K562 (cell line): ENCODE results near the gene RABL3.

Source experiments
- AFF1 ChIP-seq, 2 experiments: fragments of 450-650 bp; IDR thresholded peaks; 2 replicates each; pipeline ENCODE4 v1.6.1; 2018; ENCODE audit warnings: mild to moderate bottlenecking in 2 of 2, low read depth in 1 of 2; ENCODE audit not compliant: partially characterized antibody in 2 of 2
- CTCF ChIP-seq, 3 experiments: IDR thresholded peaks in 2 of 3; conservative IDR thresholded peaks in 1 of 3; 2 replicates each; pipeline ENCODE4 v1.5.1; 2011 to 2012; ENCODE audit warnings: low read length in 3 of 3, mild to moderate bottlenecking in 3 of 3, control low read depth in 2 of 3, improper control_type of control experiment in 1 of 3, inconsistent platforms in 1 of 3, low read depth in 1 of 3, mixed read lengths in 1 of 3, moderate library complexity in 1 of 3; ENCODE audit not compliant: insufficient read depth in 2 of 3
- NR2C2 ChIP-seq, 2 experiments: fragments of 200-800 bp in 1 of 2; sonication (Bioruptor generic) in 1 of 2; sonication (generic) in 1 of 2; formaldehyde crosslinking in 1 of 2; IDR thresholded peaks; 2 replicates each; pipeline versions ENCODE4 v1.6.1 to v1.8.0; 2016 to 2022; ENCODE audit warnings: mild to moderate bottlenecking in 1 of 2, missing compliant biosample characterization in 1 of 2, missing genetic modification characterization in 1 of 2, missing genetic modification reagents in 1 of 2
- ZNF639 ChIP-seq, 2 experiments: fragments of 200-800 bp in 1 of 2; sonication (Bioruptor generic) in 1 of 2; sonication (generic) in 1 of 2; formaldehyde crosslinking in 1 of 2; IDR thresholded peaks in 1 of 2; conservative IDR thresholded peaks in 1 of 2; 2 replicates each; pipeline versions ENCODE4 v1.5.0 to v1.6.1; 2016 to 2020; ENCODE audit warnings: missing compliant biosample characterization in 1 of 2, missing genetic modification characterization in 1 of 2, missing genetic modification reagents in 1 of 2

GRCh38 chr3:120743556-120744195, 1.4 kb upstream of the RABL3 start:
- no peak for TF ChIP-seq ZNF639 (CRISPR knock-in tag; conservative IDR thresholded peaks at IDR 0.05 in 1 of 2, IDR thresholded peaks at IDR 0.05 in 1 of 2)
- TF ChIP-seq CTCF (IDR thresholded peaks at IDR 0.05 in 2 of 3, conservative IDR thresholded peaks at IDR 0.05 in 1 of 3; ENCODE audit: insufficient read depth in 2 of 3, low read depth in 1 of 3, low read length in 3 of 3), result no peak
- TF ChIP-seq AFF1 (IDR thresholded peaks at IDR 0.05; ENCODE audit: low read depth in 1 of 2, partially characterized antibody in 2 of 2), result no peak
- TF ChIP-seq NR2C2 (CRISPR knock-in tag; IDR thresholded peaks at IDR 0.05), result no peak
- no peak for TF ChIP-seq NR2C2 (tag; IDR thresholded peaks at IDR 0.05)
